22Rv1 (cell line): ENCODE data around the gene DCDC1.

ENCODE experiments used
- H3K27ac ChIP-seq: fragments of 450-650 bp; 2 replicates; pipeline ENCODE4 v1.5.1; 2017
- CTCF ChIP-seq: fragments of 450-650 bp; IDR thresholded peaks from 2 replicates; pipeline ENCODE4 v1.5.1; 2017; ENCODE audit warnings: mild to moderate bottlenecking
- ZFX ChIP-seq: fragments of 450-650 bp; IDR thresholded peaks from 2 replicates; pipeline ENCODE4 v1.6.1; 2017; ENCODE audit warnings: antibody characterized with exemption, borderline replicate concordance

The DCDC1 gene

GRCh38 chr11:31243706-31244105, 125.8 kb downstream of the DCDC1 start:
- TF ChIP-seq ZFX = no peak
- TF ChIP-seq CTCF = no peak
- H3K27ac ChIP-seq = no peak overlapping the region

- H3K27ac ChIP-seq = no peak overlapping the region
- TF ChIP-seq CTCF (peak; percentile 83), ZFX (no peak)
Observed at GRCh38 chr11:31240340-31240904, 129.1 kb downstream of the DCDC1 start.

GRCh38 chr11:31237819-31238760, 131.4 kb downstream of the DCDC1 start:
- H3K27ac ChIP-seq = no peak overlapping the region
- no peak for TF ChIP-seq ZFX
- no peak for TF ChIP-seq CTCF

GRCh38 chr11:31236143-31236542, 133.4 kb downstream of the DCDC1 start:
- TF ChIP-seq CTCF (peak; percentile 79), ZFX (no peak)
- H3K27ac ChIP-seq = no peak overlapping the region

- TF ChIP-seq CTCF = peak; percentile 63
- TF ChIP-seq ZFX = no peak
- H3K27ac ChIP-seq = no peak overlapping the region
Observed at GRCh38 chr11:31233425-31233824, 136.1 kb downstream of the DCDC1 start.

GRCh38 chr11:31231601-31232000, 137.9 kb downstream of the DCDC1 start:
- no peak overlapping the region for H3K27ac ChIP-seq
- TF ChIP-seq CTCF (no peak), ZFX (no peak)

GRCh38 chr11:31218847-31219246, 150.7 kb downstream of the DCDC1 start:
- no peak for TF ChIP-seq CTCF
- TF ChIP-seq ZFX = no peak
- no peak overlapping the region for H3K27ac ChIP-seq
